Lower leg skin (tissue), 3 donors: ENCODE results near the gene ZNF362.

Experiments
- CTCF ChIP-seq, 3 donors: fragments of 450-650 bp; IDR thresholded peaks; one replicate each; pipeline ENCODE4 v1.5.1; 2016; ENCODE audit warnings: antibody characterized with exemption in 3 of 3, mild to moderate bottlenecking in 3 of 3, moderate library complexity in 2 of 3
- POLR2A ChIP-seq, 2 donors: fragments of 450-650 bp; IDR thresholded peaks; one replicate each; pipeline ENCODE4 v1.6.1; 2016 to 2017; ENCODE audit warnings: antibody characterized with exemption in 2 of 2, mild to moderate bottlenecking in 1 of 2, moderate library complexity in 1 of 2

- TF ChIP-seq CTCF (IDR thresholded peaks at IDR 0.05), result no peak
- no peak for TF ChIP-seq POLR2A (IDR thresholded peaks at IDR 0.05)
These were observed 65.8 kb downstream of the ZNF362 start for GRCh38 chr1:33322109-33322508.
